HepG2 (cell line): ENCODE results near the gene LRRC27. TPM values are rescaled to one million over a fixed set of nuclear protein-coding genes. Genes with fewer than 3 reads are reported as not detected.

ENCODE experiments used
- EZH2 ChIP-seq: conservative IDR thresholded peaks from 2 replicates; pipeline ENCODE4 v1.6.1; 2012; ENCODE audit warnings: mild to moderate bottlenecking, low read depth, low read length, moderate library complexity
- GPN1 ChIP-seq: sonication (generic); formaldehyde crosslinking; IDR thresholded peaks from 2 replicates; pipeline ENCODE4 v1.5.1; 2020; ENCODE audit warnings: missing genetic modification reagents, borderline replicate concordance
- HCFC1 ChIP-seq: fragments of 150-350 bp; IDR thresholded peaks from 2 replicates; pipeline ENCODE4 v1.6.1; 2014; ENCODE audit warnings: low read depth, low read length
- KAT8 ChIP-seq: IDR thresholded peaks from 2 replicates; pipeline ENCODE4 v1.6.1; 2016; ENCODE audit warnings: missing genetic modification reagents, missing compliant biosample characterization
- MIER2 ChIP-seq: IDR thresholded peaks from 2 replicates; pipeline ENCODE4 v1.6.1; 2016; ENCODE audit warnings: missing biosample characterization, missing genetic modification reagents
- PAXIP1 ChIP-seq: sonication (generic); formaldehyde crosslinking; conservative IDR thresholded peaks from 2 replicates; pipeline ENCODE4 v1.4.0; 2020; ENCODE audit warnings: mild to moderate bottlenecking, missing genetic modification reagents, moderate library complexity
- RXRA ChIP-seq: sonication (generic); formaldehyde crosslinking; IDR thresholded peaks from 2 replicates; pipeline ENCODE4 v1.5.1; 2020; ENCODE audit warnings: missing genetic modification reagents
- SALL1 ChIP-seq: sonication (generic); formaldehyde crosslinking; IDR thresholded peaks from 2 replicates; pipeline ENCODE4 v1.8.0; 2022; ENCODE audit warnings: mild to moderate bottlenecking, missing genetic modification reagents
- TAF1 ChIP-seq: sonication (generic); formaldehyde crosslinking; IDR thresholded peaks from 2 replicates; pipeline ENCODE4 v1.4.0; 2020; ENCODE audit warnings: missing genetic modification reagents
- TGIF2 ChIP-seq: IDR thresholded peaks from 2 replicates; pipeline ENCODE4 v1.6.1; 2016; ENCODE audit warnings: control low read depth, missing compliant biosample characterization
- THRA ChIP-seq: sonication (generic); formaldehyde crosslinking; IDR thresholded peaks from 2 replicates; pipeline ENCODE4 v1.4.0; 2020; ENCODE audit warnings: missing genetic modification reagents, borderline replicate concordance
- USF2 ChIP-seq, 2 experiments: sonication (generic) in 1 of 2; formaldehyde crosslinking in 1 of 2; IDR thresholded peaks; 2 replicates each; pipeline versions ENCODE4 v1.5.1 to v1.6.1; 2011 to 2020; ENCODE audit warnings: borderline replicate concordance in 1 of 2, low read depth in 1 of 2, low read length in 1 of 2, mild to moderate bottlenecking in 1 of 2, missing genetic modification reagents in 1 of 2, moderate library complexity in 1 of 2
- YEATS4 ChIP-seq: sonication (generic); formaldehyde crosslinking; IDR thresholded peaks from 2 replicates; pipeline ENCODE4 v1.4.0; 2020; ENCODE audit warnings: missing genetic modification reagents, borderline replicate concordance
- YY1 ChIP-seq: IDR thresholded peaks from 2 replicates; pipeline ENCODE4 v1.6.1; 2011; ENCODE audit warnings: low read length, low read depth, moderate library complexity, mild to moderate bottlenecking; ENCODE audit not compliant: insufficient read depth, insufficient replicate concordance
- ZNF414 ChIP-seq: sonication (generic); formaldehyde crosslinking; IDR thresholded peaks from 2 replicates; pipeline ENCODE4 v1.5.0; 2020; ENCODE audit warnings: missing genetic modification reagents
- ZNF607 ChIP-seq: sonication (generic); formaldehyde crosslinking; IDR thresholded peaks from 2 replicates; pipeline ENCODE4 v1.5.1; 2020; ENCODE audit warnings: missing genetic modification reagents, mild to moderate bottlenecking, borderline replicate concordance
- ZNF670 ChIP-seq: sonication (generic); formaldehyde crosslinking; IDR thresholded peaks from 2 replicates; pipeline ENCODE4 v1.8.0; 2022; ENCODE audit warnings: mild to moderate bottlenecking, missing genetic modification reagents, borderline replicate concordance
- ZNF704 ChIP-seq: sonication (generic); formaldehyde crosslinking; IDR thresholded peaks from 2 replicates; pipeline ENCODE4 v1.8.1; 2023; ENCODE audit warnings: mild to moderate bottlenecking, inconsistent platforms, moderate library complexity, missing genetic modification reagents, borderline replicate concordance
- polyA plus RNA-seq, 8 experiments: library from polyadenylated mRNA; depleted of rRNA in 3 of 8; stranded (reverse) in 7 of 8; unstranded in 1 of 8; fragments of >200 nt; fragmentation: Illumina TruSeq in 4 of 8; extraction: Trizol in 4 of 8; gene quantifications; 2 replicates each; pipeline versions ENCODE4 v1.2.1 to v1.2.3, GENCODE V29; 2011 to 2016; ENCODE audit warnings: low read depth in 4 of 8, missing spikeins in 1 of 8, mixed read lengths in 1 of 8; ENCODE audit not compliant: insufficient read depth in 1 of 8
- total RNA-seq, 5 experiments: library from RNA; depleted of rRNA; stranded (reverse); fragments of >200 nt; fragmentation: Illumina TruSeq; extraction: Trizol; gene quantifications; 2 replicates each; pipeline ENCODE4 v1.2.3, GENCODE V29; 2016; ENCODE audit warnings: low read depth in 1 of 5

The LRRC27 gene
- total and polyA plus RNA-seq, 2 of the 13 experiments (the other 11 are each of a cell fraction or from before 2014, with no cell fraction given): 4.2 to 4.6 TPM

- TF ChIP-seq ZNF704 (CRISPR knock-in tag) (no peak), ZNF607 (CRISPR knock-in tag) (0 out of 2 replicates have a peak, but pooled peaks have one; percentile 23), USF2 (IDR thresholded peaks at IDR 0.05; ENCODE audit: low read depth, low read length) (no peak), USF2 (CRISPR knock-in tag; IDR thresholded peaks at IDR 0.05; ENCODE audit: borderline replicate concordance) (no peak), ZNF414 (CRISPR knock-in tag) (no peak), EZH2 (no peak), TAF1 (peak; percentile 26), SALL1 (CRISPR knock-in tag) (peak; percentile 41), MIER2 (CRISPR knock-in tag) (no peak), RXRA (CRISPR knock-in tag) (peak; percentile 37; the same call in 1 of the 2 replicates), THRA (CRISPR knock-in tag) (peak; percentile 36; the same call in 1 of the 2 replicates), PAXIP1 (CRISPR knock-in tag) (peak; percentile 38), GPN1 (CRISPR knock-in tag) (no peak), HCFC1 (no peak), TGIF2 (no peak), ZNF670 (CRISPR knock-in tag) (no peak), KAT8 (CRISPR knock-in tag) (peak; percentile 26; the same call in 1 of the 2 replicates), YY1 (no peak), YEATS4 (CRISPR knock-in tag) (0 out of 2 replicates have a peak, but pooled peaks have one; percentile 25)
These were observed 89.2 kb downstream of the LRRC27 start (continued) for GRCh38 chr10:132420981-132421846.
